Activated CD4-positive, CD25-positive, alpha-beta regulatory T cell treated with anti-CD3 and anti-CD28 coated beads, Interleukin-2, amount 50 U/mL, for 24 hours (primary cell): ENCODE results near the gene UBAC2.
A peak's percentile ranks its signal among the peaks of the same experiment; 100 is the strongest.

Source experiments
- ATAC-seq, 2 donors: fragments of 150-1000 bp; cut with Tn5 transposase; one replicate each; pipeline ENCODE4 v1.10.0; 2021; ENCODE audit warnings: mild to moderate bottlenecking in 1 of 2, moderate library complexity in 1 of 2

UBAC2 gene

DNA sequence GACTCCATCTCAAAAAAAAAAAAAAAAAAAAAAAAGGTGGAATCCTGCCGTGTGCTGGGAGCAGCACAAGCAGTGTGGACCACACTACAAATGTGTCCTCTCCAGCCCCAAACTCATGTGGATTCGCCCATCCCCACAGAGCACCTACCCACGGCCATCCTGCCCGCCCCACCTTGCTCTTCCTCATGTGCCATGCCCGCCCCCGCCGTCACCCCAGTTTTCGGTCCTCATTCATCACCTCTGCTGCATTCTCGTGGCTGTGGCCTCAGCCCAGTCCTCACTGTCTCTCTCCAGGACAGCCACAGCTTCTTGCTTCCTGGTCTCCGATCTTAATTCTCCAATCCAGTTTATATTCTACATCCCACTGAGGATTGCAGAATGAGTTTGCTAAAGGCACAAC lies 220.6 kb downstream of the UBAC2 start:
- ATAC-seq: no peak

DNA sequence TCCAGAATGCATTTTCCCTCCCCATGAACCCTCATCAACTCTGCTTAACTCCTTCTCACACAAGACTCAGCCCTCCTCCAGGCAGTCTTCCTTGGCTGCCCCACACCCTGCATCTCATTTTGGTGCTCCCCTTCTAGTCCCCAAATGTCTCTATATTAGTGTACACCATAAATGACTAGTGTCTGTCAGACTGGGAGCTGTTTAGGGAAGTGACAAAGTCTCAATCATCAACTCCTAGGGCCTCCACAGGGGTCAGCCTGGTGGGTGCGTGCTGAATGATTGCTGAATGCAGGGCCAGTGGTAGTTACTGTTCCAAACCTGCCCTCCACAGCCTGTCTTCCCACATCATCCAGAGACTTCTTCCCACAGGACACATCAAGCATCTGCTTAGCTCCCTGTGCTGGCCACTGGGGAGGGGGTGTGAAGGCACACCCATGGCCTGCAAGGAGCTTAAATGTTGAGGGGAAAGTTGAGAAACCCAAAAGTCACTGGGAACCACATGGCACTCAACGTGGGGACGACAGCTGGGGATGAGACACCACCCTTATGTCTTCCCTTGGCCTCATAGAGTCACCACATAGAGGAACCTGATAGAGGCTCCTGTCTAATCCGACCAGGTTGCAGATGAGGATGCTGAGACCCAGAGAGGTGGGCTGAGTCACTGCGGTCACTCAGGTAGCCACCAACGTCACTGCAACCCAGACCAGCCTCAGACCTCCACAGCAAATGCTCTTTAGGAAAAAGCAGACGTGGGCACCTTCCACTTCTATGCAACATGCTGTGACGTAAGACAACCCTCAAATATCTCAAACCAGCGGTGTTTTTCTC lies 221.3 kb downstream of the UBAC2 start:
- peak in 1 of 2 donors; percentile 39 for ATAC-seq

DNA sequence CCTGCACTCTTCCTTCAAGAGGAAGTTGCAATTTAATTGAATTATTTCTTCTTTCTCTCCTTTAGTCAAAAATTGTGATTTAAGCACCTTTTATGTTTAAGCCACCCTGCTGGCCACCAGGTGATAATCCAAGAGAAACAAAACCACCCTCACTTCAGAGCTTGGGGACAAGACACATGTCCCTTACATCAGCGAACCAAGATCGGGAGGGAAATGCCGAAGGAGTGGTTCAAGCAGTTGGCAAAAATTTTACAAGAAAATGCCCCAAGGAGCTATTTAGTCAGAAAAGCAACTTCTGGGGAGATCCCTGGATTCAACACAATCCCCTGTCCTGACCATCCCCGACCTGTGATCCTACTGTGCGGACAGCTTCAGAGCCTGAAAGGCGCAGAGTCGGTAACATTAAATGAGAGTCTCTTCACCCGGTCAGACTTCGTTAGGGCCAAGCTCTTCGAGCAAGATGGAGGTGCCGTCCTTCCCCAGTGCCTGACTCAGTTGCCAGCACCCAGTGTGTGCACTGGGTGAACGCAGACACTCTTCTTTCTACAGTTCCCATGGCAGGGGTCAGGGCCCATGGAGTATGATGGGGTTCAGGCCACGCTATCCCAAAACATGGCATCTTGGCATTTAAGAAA lies 222.0 kb downstream of the UBAC2 start:
- ATAC-seq: no peak

DNA sequence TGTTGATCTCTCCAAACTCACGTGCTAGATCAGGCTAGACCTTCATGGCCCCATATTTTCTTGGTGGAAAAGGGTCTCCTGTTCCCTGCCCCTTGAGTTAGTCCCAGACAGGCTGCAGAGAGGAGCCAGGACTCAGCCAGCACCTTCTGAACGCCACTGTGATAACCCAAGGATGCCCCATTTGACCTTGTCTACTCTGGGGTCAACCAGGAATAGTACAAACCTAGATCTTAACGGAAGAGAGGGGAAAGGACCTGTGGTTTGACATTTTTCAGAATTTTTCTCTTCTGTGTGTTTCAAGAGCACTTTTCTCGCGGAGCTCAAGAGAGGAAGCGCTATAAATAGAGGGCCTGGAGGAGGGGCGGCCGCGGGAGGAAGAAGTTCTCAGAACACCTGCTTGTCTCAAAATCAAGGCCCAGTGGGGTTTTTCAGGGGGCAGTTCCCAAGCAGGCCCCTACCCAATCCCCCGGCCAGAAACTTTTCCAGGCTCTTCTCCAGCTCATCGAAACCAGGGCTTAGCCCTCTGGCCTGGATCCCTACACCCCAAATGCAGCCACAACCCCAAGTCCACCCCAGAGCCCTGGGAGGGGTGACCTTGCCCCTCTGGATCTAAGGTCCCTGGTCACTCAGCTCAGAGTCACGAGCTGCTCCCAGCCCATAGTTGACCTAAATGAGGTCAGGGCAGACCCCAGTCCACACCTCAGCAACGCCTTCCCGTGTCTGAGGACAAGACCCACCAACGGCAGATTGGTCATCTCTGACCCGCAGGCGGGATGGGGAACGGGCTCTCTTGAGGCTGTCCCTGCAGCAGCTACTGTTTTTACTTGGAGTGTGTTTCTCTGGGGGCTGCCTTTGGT lies 225.1 kb downstream of the UBAC2 start:
- peak; percentile 49 to 63 for ATAC-seq

DNA sequence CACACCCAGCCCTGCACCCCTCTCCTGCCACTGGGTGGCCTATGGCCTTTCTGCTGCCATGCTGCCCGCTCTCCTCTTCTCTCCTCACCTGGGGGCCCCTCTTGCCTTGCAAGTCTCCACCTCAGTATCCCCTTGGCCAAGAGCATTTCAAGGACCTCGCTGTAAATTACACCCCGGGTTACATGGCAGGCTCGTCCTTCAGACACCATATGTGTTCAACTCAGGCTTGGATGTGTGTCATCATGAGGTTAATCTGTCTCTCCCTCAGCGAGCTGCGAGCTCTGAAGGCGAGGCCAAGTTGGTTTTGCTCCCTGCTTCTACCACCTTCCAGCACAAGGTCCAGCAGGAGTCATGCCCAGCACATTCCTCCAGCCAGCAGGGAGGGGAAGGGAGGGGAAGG lies 225.8 kb downstream of the UBAC2 start:
- no peak for ATAC-seq

DNA sequence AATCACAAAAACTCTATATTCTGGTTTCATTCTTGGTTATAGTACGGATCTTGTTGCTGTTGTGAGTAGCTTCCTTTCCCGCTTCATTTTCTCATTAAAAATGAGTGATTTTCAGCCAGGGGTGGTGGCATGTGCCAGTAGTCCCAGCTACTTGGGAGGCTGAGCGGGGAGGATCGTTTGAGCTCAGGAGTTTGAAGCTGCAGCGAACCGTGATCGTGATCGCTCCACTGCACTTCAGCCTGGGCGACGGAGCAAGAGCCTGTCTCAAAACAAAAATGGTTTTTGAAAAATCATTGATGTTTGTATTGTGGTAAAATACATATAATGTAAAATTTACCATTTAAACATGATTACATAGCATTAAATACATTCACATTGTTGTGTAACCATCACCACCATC lies 229.0 kb downstream of the UBAC2 start:
- ATAC-seq: no peak

DNA sequence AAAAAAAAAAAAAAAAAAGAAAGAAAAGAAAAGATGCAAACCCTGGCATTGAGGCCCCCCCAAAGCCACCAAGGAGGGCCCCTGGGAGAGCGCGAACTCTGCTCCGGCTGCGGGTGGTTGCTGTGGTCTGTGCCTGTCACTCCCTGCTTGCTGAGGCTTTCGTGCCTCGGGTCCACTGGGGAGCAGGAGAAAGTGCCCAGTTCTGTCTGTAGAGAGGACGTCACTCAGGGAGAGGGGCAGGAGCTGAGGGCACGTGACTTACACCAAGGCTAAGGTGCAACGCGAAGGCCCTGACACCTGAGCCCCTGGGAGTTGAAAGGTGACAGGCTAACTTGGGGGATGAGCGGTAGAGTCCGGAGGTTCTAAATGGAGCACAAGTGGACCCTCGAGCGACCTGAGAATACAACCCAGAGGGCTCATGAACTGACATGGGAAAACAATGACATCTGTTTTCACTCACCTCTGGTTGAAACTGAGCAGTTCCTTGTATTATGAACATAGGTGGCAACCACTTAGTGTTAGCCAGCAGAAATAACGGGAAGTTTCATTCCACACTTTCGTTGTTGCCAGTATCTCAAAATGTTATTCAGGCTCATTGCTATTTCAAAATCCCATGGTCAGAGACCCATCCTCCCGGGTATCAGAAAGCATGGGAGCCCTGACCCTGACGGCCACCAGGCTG lies 231.4 kb downstream of the UBAC2 start:
- ATAC-seq: no peak

DNA sequence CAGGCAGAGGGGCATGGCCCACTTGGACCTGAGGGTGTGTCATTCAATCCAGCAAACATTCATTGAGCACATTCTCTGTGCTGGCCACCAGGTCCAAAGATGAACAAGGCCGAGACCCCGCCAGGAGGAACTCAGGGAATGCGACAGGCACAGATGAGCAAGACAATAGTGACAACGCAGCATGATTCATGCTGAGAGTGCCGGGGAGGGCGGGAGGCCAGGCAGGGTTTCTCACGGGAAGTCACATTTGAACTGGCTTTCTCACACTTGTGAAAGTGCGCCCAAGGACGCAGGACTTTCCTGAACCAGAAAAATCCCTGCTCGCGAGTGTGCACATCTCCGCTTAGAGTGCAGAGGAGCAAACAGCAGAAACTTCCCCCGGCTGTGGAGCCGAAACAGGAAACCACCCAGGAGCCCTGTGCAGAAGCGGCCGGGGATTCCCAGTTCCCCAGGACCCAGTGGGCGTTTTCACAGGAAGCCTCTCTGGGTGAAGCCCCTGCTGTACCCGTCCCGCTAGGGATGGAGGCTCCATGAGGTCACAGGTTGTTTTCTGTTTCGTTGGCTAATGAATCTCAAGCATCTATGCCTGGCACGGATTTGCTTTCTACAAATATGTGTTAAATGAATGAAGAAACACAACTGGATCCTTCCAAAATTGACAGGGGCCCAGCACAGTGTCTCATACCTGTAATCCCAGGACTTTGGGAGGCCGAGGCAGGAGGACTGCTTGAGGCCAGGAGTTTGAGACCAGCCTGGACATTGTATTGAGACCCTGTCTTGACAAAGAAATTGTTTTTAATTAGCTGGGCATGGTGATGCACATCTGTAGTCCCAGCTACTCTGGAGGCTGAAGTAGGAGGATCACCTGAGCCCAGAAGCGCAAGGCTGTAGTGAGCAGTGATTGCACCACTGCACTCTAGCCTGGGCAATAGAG lies 232.2 kb downstream of the UBAC2 start:
- ATAC-seq: peak; percentile 39 to 40

DNA sequence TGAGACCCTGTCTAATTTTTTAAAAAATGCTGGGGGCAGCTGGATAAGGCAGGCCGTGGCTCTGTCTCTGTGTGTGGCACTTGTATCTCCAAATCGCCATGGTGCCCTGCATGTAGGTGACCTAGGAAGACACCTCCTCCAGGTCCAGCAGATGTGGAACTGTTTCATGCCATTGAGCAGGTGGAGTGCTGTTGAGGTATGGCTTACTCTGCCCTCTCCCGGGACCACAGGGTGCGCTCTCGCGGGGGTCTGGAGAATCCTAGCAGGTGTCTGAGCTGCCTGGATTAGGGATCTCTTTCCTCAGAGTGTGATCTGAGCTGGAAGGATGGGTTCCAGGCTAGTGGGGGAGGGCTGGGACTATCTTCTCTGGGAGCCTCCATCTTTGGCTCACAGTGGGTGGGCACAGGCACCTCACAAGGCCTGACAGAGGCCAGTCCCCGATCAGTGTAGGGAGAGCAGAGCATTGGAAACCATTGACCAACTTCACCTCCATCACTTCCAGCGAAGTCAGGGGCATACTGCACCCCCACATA lies 233.0 kb downstream of the UBAC2 start:
- no peak for ATAC-seq

DNA sequence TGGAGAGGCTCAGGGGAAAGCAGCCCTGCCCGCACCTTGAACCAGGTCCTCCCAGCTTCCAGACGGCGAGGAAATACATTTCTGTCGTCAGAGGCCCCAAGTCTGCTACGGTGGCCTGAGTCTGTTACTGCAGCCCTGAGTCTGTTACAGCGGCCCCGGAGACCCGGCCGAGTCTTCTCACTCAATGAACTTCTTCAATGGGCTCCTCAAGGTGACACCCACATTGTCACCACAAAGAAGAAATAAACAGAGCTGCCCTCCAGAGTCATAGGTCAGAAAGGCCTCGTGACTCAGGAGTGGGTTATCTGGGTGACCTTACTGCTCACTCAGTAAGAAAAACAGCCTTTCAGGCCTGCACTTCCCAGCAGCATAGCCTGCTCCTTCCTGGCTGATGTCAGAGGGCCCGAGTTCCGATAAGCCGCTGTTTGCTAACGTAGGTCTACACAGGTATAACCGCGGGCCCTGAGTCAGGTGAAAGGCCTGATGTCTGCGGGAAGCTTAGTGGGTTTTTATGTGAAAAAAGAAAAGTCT lies 233.7 kb downstream of the UBAC2 start:
- ATAC-seq: peak; percentile 73 to 75

DNA sequence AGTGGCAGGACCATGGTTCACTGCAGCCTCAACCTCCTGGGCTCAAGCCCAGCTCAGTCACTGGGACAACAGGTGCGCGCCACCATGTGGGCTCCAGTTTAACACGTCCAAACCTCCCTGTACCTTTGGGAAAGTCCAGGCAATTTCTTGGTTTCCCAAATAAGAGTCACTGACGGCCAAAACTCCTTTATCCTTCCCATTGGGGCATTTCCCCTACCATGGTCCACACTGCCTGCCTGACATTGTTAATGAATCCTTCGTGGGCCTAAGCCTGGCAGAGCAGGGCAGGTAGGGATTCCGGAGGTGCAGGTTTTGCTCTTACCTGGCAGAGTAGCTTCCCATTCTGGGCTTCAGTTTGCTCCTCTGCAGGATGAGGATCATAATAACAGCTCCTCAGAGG lies 234.5 kb downstream of the UBAC2 start:
- no peak for ATAC-seq

DNA sequence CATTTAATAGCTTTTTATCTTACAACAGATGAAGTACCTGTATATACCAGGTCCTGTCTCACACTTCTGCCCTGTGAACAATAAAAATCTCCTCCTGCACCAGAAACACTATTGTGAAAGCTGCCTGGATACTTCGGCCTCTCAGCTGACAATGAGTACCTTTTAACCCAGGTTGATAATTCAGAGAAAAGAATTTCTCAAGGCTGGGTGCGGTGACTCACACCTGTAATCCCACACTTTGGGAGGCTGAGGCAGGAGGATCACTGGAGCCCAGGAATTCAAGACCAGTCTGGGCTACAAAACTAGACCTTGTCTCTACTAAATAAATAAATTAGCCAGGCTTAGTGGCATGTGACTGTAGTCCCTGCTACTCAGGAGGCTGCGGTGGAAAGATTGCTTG lies 235.3 kb downstream of the UBAC2 start:
- ATAC-seq: no peak
